Measurements from ENCODE around the gene KRT10. TPM values are rescaled to one million over a fixed set of nuclear protein-coding genes. Genes with fewer than 3 reads are reported as not detected.

KRT10 gene
- total RNA-seq = 3.9 and 8.8 TPM in 2 replicates

GRCh38 chr17:40822132-40822812 is at the start of gene KRT10:
Gene KRT10 (minus strand): TSS chr17:40822614. CDS start chr17:40822585, 29 bp downstream.

GRCh38 chr17:40866838-40867237 is 44.4 kb upstream of the KRT10 start, which contains the start of gene KRT12:
Gene KRT12 (minus strand): TSS chr17:40867223. CDS start chr17:40867186, 37 bp downstream.

GRCh38 chr17:40799859-40800258 is 22.6 kb downstream of the KRT10 start, which contains the start of gene KRT28:
Gene KRT28 (minus strand): TSS chr17:40799959. CDS start chr17:40799893, 66 bp downstream.

GRCh38 chr17:40782450-40782849 is 40.0 kb downstream of the KRT10 start, which contains the start of gene KRT27:
Gene KRT27 (minus strand): TSS chr17:40782550. CDS start chr17:40782493, 57 bp downstream.

GRCh38 chr17:40772101-40772500 is 50.3 kb downstream of the KRT10 start, which contains the start of gene KRT26:
Gene KRT26 (minus strand): TSS chr17:40772201. CDS start chr17:40772113, 88 bp downstream.

Other genes starting within 250 kb of the KRT10 start
- gene SMARCE1, start 174.8 kb downstream of the KRT10 start, total RNA-seq = 53.6 and 90.5 TPM in 2 replicates
- under 0.01 TPM in 1 of 2 replicates, not detected in the other for gene KRT222, start 157.4 kb downstream of the KRT10 start, total RNA-seq
- not detected in 2 replicates for gene KRT24, start 118.9 kb downstream of the KRT10 start, total RNA-seq
- gene KRT25, start 67.3 kb downstream of the KRT10 start, total RNA-seq = not detected in 2 replicates
- gene KRT26, start 50.4 kb downstream of the KRT10 start, total RNA-seq = not detected in 2 replicates
- not detected in 2 replicates for gene KRT27, start 40.1 kb downstream of the KRT10 start, total RNA-seq
- not detected in 2 replicates for gene KRT28, start 22.7 kb downstream of the KRT10 start, total RNA-seq
- not detected in 2 replicates for gene KRT12, start 44.6 kb upstream of the KRT10 start, total RNA-seq
- gene KRT20, start 62.6 kb upstream of the KRT10 start, total RNA-seq = not detected in 2 replicates
- gene KRT23, start 115.0 kb upstream of the KRT10 start, total RNA-seq = under 0.01 TPM in 1 of 2 replicates, not detected in the other
- 0.28 TPM in 1 of 2 replicates, not detected in the other for gene KRT39, start 144.3 kb upstream of the KRT10 start, total RNA-seq
- not detected in 2 replicates for gene KRT40, start 161.7 kb upstream of the KRT10 start, total RNA-seq
- not detected in 2 replicates for gene KRTAP3-3, start 171.6 kb upstream of the KRT10 start, total RNA-seq
- gene KRTAP3-2, start 177.3 kb upstream of the KRT10 start, total RNA-seq = not detected in 2 replicates
- gene KRTAP3-1, start 186.5 kb upstream of the KRT10 start, total RNA-seq = not detected in 2 replicates
- gene KRTAP1-5, start 204.6 kb upstream of the KRT10 start, total RNA-seq = 1.9 and 5.1 TPM in 2 replicates
- not detected in 2 replicates for gene KRTAP1-4, start 207.6 kb upstream of the KRT10 start, total RNA-seq
- gene KRTAP1-3, start 212.3 kb upstream of the KRT10 start, total RNA-seq = not detected in 2 replicates
- gene KRTAP1-1, start 218.8 kb upstream of the KRT10 start, total RNA-seq = under 0.01 TPM in 1 of 2 replicates, not detected in the other
- not detected in 2 replicates for gene KRTAP2-1, start 224.7 kb upstream of the KRT10 start, total RNA-seq
- gene KRTAP2-2, start 232.6 kb upstream of the KRT10 start, total RNA-seq = not detected in 2 replicates
- under 0.01 and 0.77 TPM in 2 replicates for gene KRTAP2-3, start 237.5 kb upstream of the KRT10 start, total RNA-seq
- gene KRTAP2-4, start 243.3 kb upstream of the KRT10 start, total RNA-seq = 0.28 TPM in 1 of 2 replicates, not detected in the other